ENCODE results near the gene MARVELD1.

DNA sequence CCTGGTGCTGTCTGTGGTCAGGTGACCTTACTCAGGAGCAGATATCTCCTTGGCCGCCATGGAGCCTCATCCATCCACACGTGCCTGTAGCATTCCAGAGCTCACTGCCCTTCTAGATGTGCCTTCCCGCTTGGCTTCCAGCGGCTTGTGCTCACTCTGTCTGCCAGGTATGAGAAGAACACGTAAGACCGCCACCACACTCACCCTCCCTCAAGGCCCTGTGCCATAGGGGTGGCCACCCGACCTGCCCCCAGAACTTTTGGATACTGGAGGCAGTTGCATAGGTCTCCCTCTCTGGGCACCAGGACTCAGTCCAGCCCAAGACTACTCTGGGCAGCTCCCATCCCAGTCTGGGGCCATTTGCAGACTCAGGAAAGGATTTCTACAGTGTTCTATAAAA, 4.1 kb downstream of the MARVELD1 start:
- no peak for TF ChIP-seq CTCF (IDR thresholded peaks at IDR 0.05; ENCODE audit: low read depth, low read length)
- no peak for TF ChIP-seq POLR2A (IDR thresholded peaks at IDR 0.05; ENCODE audit: extremely low read depth, insufficient read length)
- TF ChIP-seq MYC (IDR thresholded peaks at IDR 0.05; ENCODE audit: low read depth, low read length), result no peak
- TF ChIP-seq MAX (IDR thresholded peaks at IDR 0.05; ENCODE audit: low read depth, low read length), result no peak

All from NB4 (cell line).